CD1c-positive myeloid dendritic cell (primary cell): ENCODE data around the gene ACTG1.

Experiments
- DNase-seq: peaks from one replicate; pipeline ENCODE4 v3.0.0-alpha.2; 2016; ENCODE audit errors: extremely low spot score

The ACTG1 gene

GRCh38 chr17:81517339-81518112 lies 4.9 kb upstream of the ACTG1 start:
- DNase-seq: no peak

GRCh38 chr17:81517009-81517338 lies 4.4 kb upstream of the ACTG1 start:
- no peak for DNase-seq

- DNase-seq: no peak
Observed at GRCh38 chr17:81516439-81516838, 3.8 kb upstream of the ACTG1 start.

- no peak for DNase-seq
Observed at GRCh38 chr17:81515530-81516041, 3.0 kb upstream of the ACTG1 start.

GRCh38 chr17:81514739-81515529 lies 2.3 kb upstream of the ACTG1 start:
- peak; percentile 83 for DNase-seq

- no peak for DNase-seq
Observed at GRCh38 chr17:81514489-81514738, 1.8 kb upstream of the ACTG1 start.

GRCh38 chr17:81513753-81514488 lies 1.3 kb upstream of the ACTG1 start:
- DNase-seq: peak; percentile 66

- peak; percentile 45 for DNase-seq
Observed at GRCh38 chr17:81513372-81513752, 763 bp upstream of the ACTG1 start.

- DNase-seq: no peak
Observed at GRCh38 chr17:81511804-81512561, 616 bp downstream of the ACTG1 start.

GRCh38 chr17:81511554-81511803 lies 1.1 kb downstream of the ACTG1 start:
- no peak for DNase-seq

GRCh38 chr17:81510785-81511553 lies 1.6 kb downstream of the ACTG1 start:
- peak; percentile 17 for DNase-seq

- DNase-seq: no peak
Observed at GRCh38 chr17:81509972-81510784, 2.4 kb downstream of the ACTG1 start.

- DNase-seq: peak; percentile 65
Observed at GRCh38 chr17:81509207-81509971, 3.2 kb downstream of the ACTG1 start.

- DNase-seq: no peak
Observed at GRCh38 chr17:81508639-81509206, 3.9 kb downstream of the ACTG1 start.

- DNase-seq: no peak
Observed at GRCh38 chr17:81503619-81504018, 9.0 kb downstream of the ACTG1 start.

- DNase-seq: no peak
Observed at GRCh38 chr17:81502471-81503017, 10.1 kb downstream of the ACTG1 start.

GRCh38 chr17:81500047-81500446 lies 12.6 kb downstream of the ACTG1 start:
- no peak for DNase-seq

GRCh38 chr17:81499601-81499970 lies 13.0 kb downstream of the ACTG1 start:
- DNase-seq: no peak

- no peak for DNase-seq
Observed at GRCh38 chr17:81498953-81499600, 13.5 kb downstream of the ACTG1 start.
